OCI-LY7 (cell line): ENCODE measurements around the gene EIF3D. TPM values are rescaled to one million over a fixed set of nuclear protein-coding genes. Genes with fewer than 3 reads are reported as not detected.

Experiments
- BruUV-seq: library from RNA; stranded (reverse); fragments of 400-500 nt; replicated peaks from 2 replicates; lab custom pipeline; 2021; lab: Mats Ljungman, UMichigan
- CTCF ChIA-PET: fragments of 300-600 bp; sonication (Branson Sonifier 250); formaldehyde crosslinking; loops from one replicate; lab custom pipeline; 2022; ENCODE audit warnings: antibody characterized with exemption; ENCODE audit not compliant: unreplicated experiment; lab: Charles Lee
- POLR2A ChIA-PET: fragments of 300-600 bp; sonication (Branson Sonifier 250); formaldehyde crosslinking; loops from one replicate; lab custom pipeline; 2022; ENCODE audit warnings: antibody characterized with exemption; lab: Charles Lee
- DNase-seq: peaks from one replicate; pipeline ENCODE4 v3.0.0-alpha.2; 2015; ENCODE audit warnings: low spot score
- H2AFZ ChIP-seq: fragments of 200-600 bp; sonication (generic), shearing (Covaris generic); 2 replicates; pipeline ENCODE4 v1.6.1; 2014; ENCODE audit warnings: mild to moderate bottlenecking, antibody characterized with exemption, low read length, moderate library complexity
- H3K27ac ChIP-seq: fragments of 200-600 bp; sonication (generic); 2 replicates; pipeline ENCODE4 v1.5.1; 2014; ENCODE audit warnings: mixed run types, low read depth, mild to moderate bottlenecking, moderate library complexity, low read length, inconsistent platforms; ENCODE audit not compliant: poor library complexity, severe bottlenecking
- H3K36me3 ChIP-seq: fragments of 200-600 bp; sonication (generic); 2 replicates; pipeline ENCODE4 v1.6.1; 2014; ENCODE audit warnings: mild to moderate bottlenecking, antibody characterized with exemption, low read length, moderate library complexity, mixed read lengths; ENCODE audit not compliant: insufficient read depth
- H3K4me1 ChIP-seq: fragments of 200-600 bp; sonication (generic); 2 replicates; pipeline ENCODE4 v1.5.1; 2014; ENCODE audit warnings: mild to moderate bottlenecking, low read length; ENCODE audit not compliant: insufficient read depth, poor library complexity, severe bottlenecking
- H3K4me2 ChIP-seq: fragments of 200-600 bp; sonication (generic); 2 replicates; pipeline ENCODE4 v1.6.1; 2014; ENCODE audit warnings: mild to moderate bottlenecking, low read length
- H3K4me3 ChIP-seq: fragments of 200-600 bp; sonication (generic); 2 replicates; pipeline ENCODE4 v1.5.1; 2014; ENCODE audit warnings: mild to moderate bottlenecking, low read depth, low read length; ENCODE audit not compliant: poor library complexity, severe bottlenecking
- H3K79me2 ChIP-seq: fragments of 200-600 bp; sonication (generic); 2 replicates; pipeline ENCODE4 v1.6.1; 2016; ENCODE audit warnings: low read depth, mild to moderate bottlenecking, low read length, moderate library complexity, mixed read lengths; ENCODE audit not compliant: insufficient read depth
- H3K9me2 ChIP-seq: fragments of 200-600 bp; sonication (generic); 2 replicates; pipeline ENCODE4 v1.6.1; 2016; ENCODE audit warnings: mild to moderate bottlenecking, low read length, mixed read lengths; ENCODE audit not compliant: insufficient read depth
- H3K9me3 ChIP-seq: fragments of 200-600 bp; sonication (generic); 2 replicates; pipeline ENCODE4 v1.6.1; 2014; ENCODE audit warnings: mild to moderate bottlenecking, mixed run types, low read length, mixed read lengths
- H4K20me1 ChIP-seq: fragments of 200-600 bp; sonication (generic); 2 replicates; pipeline ENCODE4 v1.6.1; 2014; ENCODE audit warnings: mild to moderate bottlenecking, antibody characterized with exemption, low read length, moderate library complexity, mixed read lengths; ENCODE audit not compliant: insufficient read depth
- CTCF ChIP-seq: fragments of 200-600 bp; sonication (generic); conservative IDR thresholded peaks from 2 replicates; pipeline ENCODE4 v1.5.1; 2014; ENCODE audit warnings: mild to moderate bottlenecking, antibody characterized with exemption, low read length, moderate library complexity, mixed read lengths
- EZH2phosphoT487 ChIP-seq: fragments of 200-600 bp; sonication (generic); IDR thresholded peaks from 2 replicates; pipeline ENCODE4 v1.6.1; 2018; ENCODE audit warnings: low read depth, borderline replicate concordance, mild to moderate bottlenecking, mixed run types, antibody characterized with exemption, low read length, moderate library complexity, mixed read lengths
- intact Hi-C: fragments of 100-400 bp; cut with micrococcal nuclease; formaldehyde crosslinking; loops from one replicate; pipeline ENCODE4 v1.10.0; 2022; ENCODE audit not compliant: unreplicated experiment
- total RNA-seq, 2 experiments: library from RNA; depleted of rRNA in 1 of 2; stranded (reverse); fragments of >200 nt in 1 of 2; shearing (Covaris generic) in 1 of 2; gene quantifications; 2 replicates each; pipeline ENCODE4 v1.2.3, GENCODE V29; 2014 to 2022

Gene EIF3D
- total RNA-seq, 2 experiments from 2014 or later, result 223 to 270 TPM

GRCh38 chr22:36466258-36466657 is 62.7 kb downstream of the EIF3D start:
- Histone ChIP-seq H3K4me3 (no peak overlapping the region), H3K4me2 (no peak overlapping the region), H4K20me1 (no peaks in the 10 kb centered on the region), H3K79me2 (no peaks in the 10 kb centered on the region), H3K9me3 (no peaks in the 10 kb centered on the region), H2AFZ (no peak overlapping the region), H3K36me3 (peaks cover 45% of the 10 kb centered on the region; the same call in 1 of the 2 replicates), H3K4me1 (peaks cover 3% of the 10 kb centered on the region), H3K9me2 (no peaks in the 10 kb centered on the region), H3K27ac (no peak overlapping the region)
- DNase-seq, result no peak
- TF ChIP-seq CTCF, result no peak
- no peak for TF ChIP-seq EZH2phosphoT487
- no TSS peak for BruUV-seq
- ChIA-PET POLR2A (interaction anchor here (0.7 kb wide), 1 partner anchor 16 kb away, joined by 3 read pairs; the partner anchor contains the start of gene TXN2), CTCF (no interaction called here)
- intact Hi-C loops, result no loop called here

GRCh38 chr22:36465232-36466021 is 63.5 kb downstream of the EIF3D start:
- TF ChIP-seq CTCF (no peak), EZH2phosphoT487 (no peak)
- no peak overlapping the region for H3K4me2 ChIP-seq
- no TSS peak for BruUV-seq
- ChIA-PET POLR2A (interaction anchor here (0.7 kb wide), 1 partner anchor 16 kb away, joined by 3 read pairs; the partner anchor contains the start of gene TXN2), CTCF (no interaction called here)
- H3K9me2 ChIP-seq, result no peaks in the 10 kb centered on the region
- H3K4me3 ChIP-seq, result no peak overlapping the region
- H3K27ac ChIP-seq, result no peak overlapping the region
- no peak for DNase-seq
- peaks cover 3% of the 10 kb centered on the region for H3K4me1 ChIP-seq
- intact Hi-C loops, result no loop called here
- no peaks in the 10 kb centered on the region for H3K79me2 ChIP-seq
- peaks cover 37% of the 10 kb centered on the region; the same call in 1 of the 2 replicates for H3K36me3 ChIP-seq
- no peak overlapping the region for H2AFZ ChIP-seq
- no peaks in the 10 kb centered on the region for H4K20me1 ChIP-seq
- H3K9me3 ChIP-seq, result no peaks in the 10 kb centered on the region

GRCh38 chr22:36464715-36465231 is 64.2 kb downstream of the EIF3D start:
- Histone ChIP-seq H3K9me2 (no peaks in the 10 kb centered on the region), H3K4me3 (no peak overlapping the region), H3K27ac (no peak overlapping the region), H3K9me3 (no peaks in the 10 kb centered on the region), H4K20me1 (no peaks in the 10 kb centered on the region), H3K79me2 (no peaks in the 10 kb centered on the region), H3K36me3 (peaks cover 32% of the 10 kb centered on the region; the same call in 1 of the 2 replicates), H3K4me2 (no peak overlapping the region), H3K4me1 (no peaks in the 10 kb centered on the region), H2AFZ (no peak overlapping the region)
- CTCF ChIA-PET, result no interaction called here
- no peak for DNase-seq
- BruUV-seq, result no TSS peak
- POLR2A ChIA-PET, result no interaction called here
- TF ChIP-seq EZH2phosphoT487, result no peak
- intact Hi-C loops, result no loop called here
